ENCODE measurements around the gene SLC10A1.

Gene SLC10A1

DNA sequence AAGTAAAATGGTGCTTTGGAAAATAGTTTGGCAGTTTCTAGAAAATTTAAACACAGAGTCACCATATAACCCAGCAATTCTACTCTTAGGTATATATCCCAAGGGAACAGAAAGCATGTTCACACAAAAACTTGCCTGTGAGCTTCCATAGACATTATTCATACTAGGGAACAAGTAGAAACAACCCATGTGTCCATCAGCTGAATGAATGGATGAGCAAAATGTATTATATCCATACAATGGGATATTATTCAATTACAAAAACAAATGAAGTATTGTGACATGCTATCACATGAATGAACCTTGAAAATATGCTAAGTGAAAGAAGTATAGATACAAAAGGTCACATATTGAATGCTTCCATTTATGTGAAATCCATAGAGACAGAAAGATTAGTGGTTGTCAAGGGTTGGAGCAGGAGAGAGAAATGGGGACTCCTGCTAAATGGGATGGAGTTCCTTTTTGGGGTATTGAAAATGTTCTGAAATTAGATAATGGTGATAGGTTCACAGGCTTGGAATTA is 7.9 kb downstream of the SLC10A1 start:
- Histone ChIP-seq H3K27me3 (ENCODE audit: control insufficient read depth in 1 of 2, insufficient read depth in 2 of 2, low read length in 2 of 2) (no peaks in the 10 kb centered on the region), H3K9me3 (ENCODE audit: control insufficient read depth in 2 of 2, low read length in 2 of 2) (no peaks in the 10 kb centered on the region), H3K27ac (ENCODE audit: low read length) (no peak overlapping the region), H3K9ac (ENCODE audit: low read length in 2 of 2) (no peak overlapping the region), H3K4me1 (ENCODE audit: control insufficient read depth, insufficient read depth, low read length) (no peaks in the 10 kb centered on the region), H3K4me3 (ENCODE audit: low read length in 2 of 2) (no peak overlapping the region), H3K36me3 (ENCODE audit: control insufficient read depth in 2 of 2, insufficient read depth in 2 of 2, low read length in 2 of 2) (peaks cover 8 to 10% of the 10 kb centered on the region in 2 donors)

DNA sequence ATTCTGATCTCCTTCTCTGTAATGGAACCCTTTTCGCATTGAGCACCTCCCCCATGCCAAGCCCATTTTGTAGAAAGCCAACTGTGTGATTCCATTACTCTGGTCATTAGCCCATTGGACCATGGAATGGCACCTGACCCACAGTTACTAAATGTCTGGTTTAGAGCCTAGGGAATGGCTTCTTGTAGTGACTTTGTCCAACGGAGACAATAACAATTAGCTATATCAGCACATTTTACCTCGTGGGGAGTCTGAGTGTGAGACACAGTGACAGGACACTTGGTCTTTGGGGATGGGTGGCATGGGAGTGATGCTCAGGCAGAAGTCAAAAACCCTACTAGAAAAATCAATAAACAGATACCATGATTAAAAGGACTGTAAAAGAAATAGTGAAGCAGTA is 10.4 kb downstream of the SLC10A1 start:
- Histone ChIP-seq H3K9me3 (ENCODE audit: control insufficient read depth in 2 of 2, low read length in 2 of 2) (no peaks in the 10 kb centered on the region), H3K36me3 (ENCODE audit: control insufficient read depth in 2 of 2, insufficient read depth in 2 of 2, low read length in 2 of 2) (peaks cover 8 to 13% of the 10 kb centered on the region in 2 donors), H3K4me3 (ENCODE audit: low read length in 2 of 2) (no peak overlapping the region), H3K4me1 (ENCODE audit: control insufficient read depth, insufficient read depth, low read length) (no peaks in the 10 kb centered on the region), H3K9ac (ENCODE audit: low read length in 2 of 2) (no peak overlapping the region), H3K27ac (ENCODE audit: low read length) (no peak overlapping the region), H3K27me3 (ENCODE audit: control insufficient read depth in 1 of 2, insufficient read depth in 2 of 2, low read length in 2 of 2) (no peaks in the 10 kb centered on the region)

DNA sequence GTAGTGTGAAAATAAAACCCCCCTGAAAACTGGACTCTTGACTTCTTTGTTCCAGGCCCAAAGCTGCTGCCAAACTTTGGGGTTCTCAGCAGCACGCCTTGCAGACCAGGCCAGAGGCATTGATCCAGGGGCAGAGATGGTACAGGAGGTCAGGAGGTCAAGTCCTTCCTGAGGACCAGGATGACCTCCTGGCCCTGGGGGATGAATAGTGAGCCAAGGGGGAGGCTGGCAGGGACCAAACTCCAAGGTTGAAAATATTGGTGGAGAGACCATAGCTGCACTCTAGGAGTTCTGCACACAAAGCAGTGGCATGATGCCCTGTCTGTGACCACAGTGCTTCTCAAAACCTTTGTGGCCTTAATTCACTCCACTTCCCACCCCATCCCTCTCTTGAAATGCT is 12.1 kb downstream of the SLC10A1 start:
- Histone ChIP-seq H3K9me3 (ENCODE audit: control insufficient read depth in 2 of 2, low read length in 2 of 2) (no peaks in the 10 kb centered on the region), H3K9ac (ENCODE audit: low read length in 2 of 2) (no peak overlapping the region), H3K36me3 (ENCODE audit: control insufficient read depth in 2 of 2, insufficient read depth in 2 of 2, low read length in 2 of 2) (peaks cover 12 to 17% of the 10 kb centered on the region in 2 donors), H3K4me3 (ENCODE audit: low read length in 2 of 2) (no peak overlapping the region), H3K27me3 (ENCODE audit: control insufficient read depth in 1 of 2, insufficient read depth in 2 of 2, low read length in 2 of 2) (no peaks in the 10 kb centered on the region), H3K4me1 (ENCODE audit: control insufficient read depth, insufficient read depth, low read length) (no peaks in the 10 kb centered on the region), H3K27ac (ENCODE audit: low read length) (no peak overlapping the region)

DNA sequence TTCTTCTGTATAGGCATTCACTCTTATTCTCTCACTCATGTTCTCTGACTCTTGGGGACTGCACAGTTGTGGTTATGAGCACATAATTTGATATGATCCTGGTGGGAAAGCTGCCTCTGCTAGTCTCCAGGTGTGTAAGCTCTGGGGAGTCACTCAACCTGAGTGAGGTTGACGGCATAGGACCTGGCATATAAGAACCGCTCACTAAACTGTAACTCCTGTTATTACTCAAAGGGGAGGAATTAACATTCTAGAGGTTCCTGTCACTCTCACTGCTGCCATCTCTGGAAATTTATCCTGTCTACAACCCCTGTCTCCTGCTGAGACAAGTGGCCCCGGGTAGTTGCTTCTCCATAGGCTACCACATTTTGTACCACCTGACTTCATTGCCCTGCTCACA is 16.1 kb downstream of the SLC10A1 start:
- H3K9me3 ChIP-seq (ENCODE audit: control insufficient read depth in 2 of 2, low read length in 2 of 2): no peaks in the 10 kb centered on the region
- H3K27ac ChIP-seq (ENCODE audit: low read length): no peak overlapping the region
- no peak overlapping the region for H3K4me3 ChIP-seq (ENCODE audit: low read length in 2 of 2)
- no peak overlapping the region for H3K9ac ChIP-seq (ENCODE audit: low read length in 2 of 2)
- H3K4me1 ChIP-seq (ENCODE audit: control insufficient read depth, insufficient read depth, low read length): no peaks in the 10 kb centered on the region
- no peaks in the 10 kb centered on the region for H3K27me3 ChIP-seq (ENCODE audit: control insufficient read depth in 1 of 2, insufficient read depth in 2 of 2, low read length in 2 of 2)
- peaks cover 24 to 34% of the 10 kb centered on the region in 2 donors for H3K36me3 ChIP-seq (ENCODE audit: control insufficient read depth in 2 of 2, insufficient read depth in 2 of 2, low read length in 2 of 2)

DNA sequence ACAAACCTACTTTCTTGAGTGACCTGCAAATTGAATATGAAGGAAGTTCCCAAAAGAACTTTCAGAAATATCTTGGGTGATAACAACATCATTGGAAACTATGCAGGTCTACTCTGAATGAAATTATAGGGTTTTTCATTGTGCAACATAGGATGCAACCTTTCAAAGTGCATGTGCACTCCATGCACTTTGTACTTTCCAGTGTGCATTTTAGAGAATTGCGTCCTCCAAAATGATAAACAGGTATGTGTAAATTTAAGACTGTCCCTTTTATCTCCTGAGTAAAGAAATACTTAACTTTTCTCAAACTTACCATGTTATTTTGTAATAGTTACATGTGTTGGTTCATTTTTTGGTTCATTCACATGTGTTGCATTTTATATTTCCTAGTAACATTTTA is 16.9 kb downstream of the SLC10A1 start:
- no peaks in the 10 kb centered on the region for H3K4me1 ChIP-seq (ENCODE audit: control insufficient read depth, insufficient read depth, low read length)
- no peak overlapping the region for H3K9ac ChIP-seq (ENCODE audit: low read length in 2 of 2)
- no peaks in the 10 kb centered on the region for H3K27me3 ChIP-seq (ENCODE audit: control insufficient read depth in 1 of 2, insufficient read depth in 2 of 2, low read length in 2 of 2)
- H3K4me3 ChIP-seq (ENCODE audit: low read length in 2 of 2): no peak overlapping the region
- no peak overlapping the region for H3K27ac ChIP-seq (ENCODE audit: low read length)
- H3K36me3 ChIP-seq (ENCODE audit: control insufficient read depth in 2 of 2, insufficient read depth in 2 of 2, low read length in 2 of 2): peaks cover 24 to 36% of the 10 kb centered on the region in 2 donors
- H3K9me3 ChIP-seq (ENCODE audit: control insufficient read depth in 2 of 2, low read length in 2 of 2): no peaks in the 10 kb centered on the region

DNA sequence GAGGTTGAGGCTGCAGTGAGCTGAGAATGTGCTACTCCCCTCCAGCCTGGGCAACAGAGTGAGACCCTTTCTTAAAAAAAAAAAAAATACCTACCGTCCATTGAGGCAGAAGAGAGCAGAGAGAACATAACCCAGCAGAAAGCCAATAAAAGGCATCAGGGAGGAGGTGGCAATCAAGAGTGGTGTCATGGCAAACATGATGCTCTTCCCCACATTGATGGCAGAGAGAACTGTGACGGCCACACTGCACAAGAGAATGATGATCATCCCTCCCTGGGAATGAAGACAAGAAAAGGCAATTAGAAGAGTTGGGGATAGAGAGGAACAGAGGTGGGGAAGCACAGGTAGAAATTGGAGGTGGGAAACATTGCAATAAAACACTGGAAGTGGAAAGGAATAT is 18.0 kb downstream of the SLC10A1 start:
- H3K9ac ChIP-seq (ENCODE audit: low read length in 2 of 2): no peak overlapping the region
- H3K36me3 ChIP-seq (ENCODE audit: control insufficient read depth in 2 of 2, insufficient read depth in 2 of 2, low read length in 2 of 2): peaks cover 32 to 40% of the 10 kb centered on the region in 2 donors
- no peaks in the 10 kb centered on the region for H3K27me3 ChIP-seq (ENCODE audit: control insufficient read depth in 1 of 2, insufficient read depth in 2 of 2, low read length in 2 of 2)
- H3K27ac ChIP-seq (ENCODE audit: low read length): no peak overlapping the region
- no peaks in the 10 kb centered on the region for H3K4me1 ChIP-seq (ENCODE audit: control insufficient read depth, insufficient read depth, low read length)
- no peaks in the 10 kb centered on the region for H3K9me3 ChIP-seq (ENCODE audit: control insufficient read depth in 2 of 2, low read length in 2 of 2)
- H3K4me3 ChIP-seq (ENCODE audit: low read length in 2 of 2): no peak overlapping the region

DNA sequence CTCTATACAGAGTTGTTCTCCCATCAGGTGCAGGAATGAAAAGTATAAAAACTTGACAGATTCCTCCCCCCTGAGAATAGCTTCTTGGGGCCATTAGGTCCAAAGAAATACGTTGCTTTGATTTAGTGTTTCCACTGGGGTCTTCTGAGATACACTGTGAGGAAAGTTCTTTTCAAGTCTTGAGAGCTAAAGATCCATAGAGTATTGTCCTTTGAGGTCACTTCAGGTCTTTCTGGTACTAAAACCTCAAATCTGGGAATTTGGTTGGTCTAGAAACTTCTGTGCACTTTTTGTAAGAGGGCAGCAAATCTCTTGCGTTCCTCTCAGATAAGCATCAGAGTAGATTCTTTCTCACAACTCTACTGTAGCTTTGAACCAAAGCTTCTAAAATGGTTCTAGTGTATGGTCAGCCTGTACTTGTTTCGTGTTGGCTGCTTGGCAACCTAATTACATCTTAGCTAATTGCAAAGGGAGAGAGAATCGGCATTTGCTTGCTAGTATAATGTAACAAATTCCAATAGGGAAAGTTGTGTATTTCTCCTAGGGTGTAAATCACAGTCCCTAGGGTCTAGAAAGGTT is 20.1 kb downstream of the SLC10A1 start:
- peaks cover 47 to 52% of the 10 kb centered on the region in 2 donors for H3K36me3 ChIP-seq (ENCODE audit: control insufficient read depth in 2 of 2, insufficient read depth in 2 of 2, low read length in 2 of 2)
- H3K4me3 ChIP-seq (ENCODE audit: low read length in 2 of 2): no peak overlapping the region
- no peak overlapping the region for H3K27ac ChIP-seq (ENCODE audit: low read length)
- no peaks in the 10 kb centered on the region for H3K4me1 ChIP-seq (ENCODE audit: control insufficient read depth, insufficient read depth, low read length)
- no peaks in the 10 kb centered on the region for H3K27me3 ChIP-seq (ENCODE audit: control insufficient read depth in 1 of 2, insufficient read depth in 2 of 2, low read length in 2 of 2)
- no peak overlapping the region for H3K9ac ChIP-seq (ENCODE audit: low read length in 2 of 2)
- no peaks in the 10 kb centered on the region for H3K9me3 ChIP-seq (ENCODE audit: control insufficient read depth in 2 of 2, low read length in 2 of 2)

DNA sequence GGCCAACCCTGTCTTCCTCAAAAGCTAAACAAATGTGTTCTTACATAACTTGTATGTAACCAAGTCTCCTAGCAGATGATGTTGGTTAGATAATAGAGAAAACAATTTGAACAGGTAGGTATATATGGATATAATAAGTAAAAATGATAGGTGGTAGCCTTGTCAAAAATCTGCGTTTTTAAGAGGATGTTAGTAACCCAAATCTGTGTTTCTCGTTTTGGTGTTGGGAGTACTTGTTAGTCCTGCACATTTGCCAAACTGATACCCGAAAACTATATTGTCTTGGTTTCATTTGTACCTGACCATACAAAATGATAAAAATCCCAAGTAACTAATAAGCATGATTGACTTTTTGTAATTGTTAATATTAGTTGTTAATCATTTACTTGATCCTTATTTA is 22.0 kb downstream of the SLC10A1 start:
- Histone ChIP-seq H3K36me3 (ENCODE audit: control insufficient read depth in 2 of 2, insufficient read depth in 2 of 2, low read length in 2 of 2) (peaks cover 56 to 59% of the 10 kb centered on the region in 2 donors), H3K9ac (ENCODE audit: low read length in 2 of 2) (no peak overlapping the region), H3K4me1 (ENCODE audit: control insufficient read depth, insufficient read depth, low read length) (peaks cover 5% of the 10 kb centered on the region), H3K9me3 (ENCODE audit: control insufficient read depth in 2 of 2, low read length in 2 of 2) (no peaks in the 10 kb centered on the region), H3K27me3 (ENCODE audit: control insufficient read depth in 1 of 2, insufficient read depth in 2 of 2, low read length in 2 of 2) (no peaks in the 10 kb centered on the region), H3K27ac (ENCODE audit: low read length) (no peak overlapping the region), H3K4me3 (ENCODE audit: low read length in 2 of 2) (no peak overlapping the region)

DNA sequence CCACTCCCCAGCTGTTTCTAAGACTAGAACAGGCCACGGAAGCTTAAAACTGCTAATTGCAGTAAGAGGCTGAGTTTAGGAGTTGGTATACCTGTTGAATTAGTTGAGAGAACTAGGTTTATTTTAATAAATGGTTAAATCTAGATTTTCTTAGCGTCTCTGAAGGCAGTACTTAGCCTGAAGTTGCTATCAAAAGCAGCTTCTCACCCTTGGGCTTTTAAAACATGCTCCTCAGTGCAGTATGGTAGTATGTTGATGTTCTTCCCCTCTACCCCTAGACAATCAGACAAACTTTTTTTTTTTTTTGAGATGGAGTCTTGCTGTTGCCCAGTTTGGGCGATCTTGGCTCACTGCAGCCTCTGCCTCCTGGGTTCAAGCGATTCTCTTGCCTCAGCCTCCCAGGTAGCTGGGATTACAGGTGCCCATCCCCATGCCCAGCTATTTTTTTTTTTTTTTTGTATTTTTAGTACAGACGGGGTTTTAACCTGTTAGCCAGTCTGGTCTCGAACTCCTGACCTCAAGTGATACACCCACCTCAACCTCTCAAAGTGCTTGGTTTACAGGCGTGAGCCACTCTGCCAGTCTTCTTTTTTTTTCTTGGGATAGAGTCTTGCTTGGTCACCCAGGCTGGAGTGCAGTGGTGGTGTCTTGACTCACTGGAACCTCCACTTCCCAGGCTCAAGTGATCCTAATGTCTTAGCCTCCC is 23.3 kb downstream of the SLC10A1 start:
- Histone ChIP-seq H3K4me3 (ENCODE audit: low read length in 2 of 2) (no peak overlapping the region), H3K9me3 (ENCODE audit: control insufficient read depth in 2 of 2, low read length in 2 of 2) (no peaks in the 10 kb centered on the region), H3K27ac (ENCODE audit: low read length) (no peak overlapping the region), H3K36me3 (ENCODE audit: control insufficient read depth in 2 of 2, insufficient read depth in 2 of 2, low read length in 2 of 2) (peaks cover 60 to 69% of the 10 kb centered on the region in 2 donors), H3K9ac (ENCODE audit: low read length in 2 of 2) (no peak overlapping the region), H3K4me1 (ENCODE audit: control insufficient read depth, insufficient read depth, low read length) (peaks cover 16% of the 10 kb centered on the region), H3K27me3 (ENCODE audit: control insufficient read depth in 1 of 2, insufficient read depth in 2 of 2, low read length in 2 of 2) (no peaks in the 10 kb centered on the region)

DNA sequence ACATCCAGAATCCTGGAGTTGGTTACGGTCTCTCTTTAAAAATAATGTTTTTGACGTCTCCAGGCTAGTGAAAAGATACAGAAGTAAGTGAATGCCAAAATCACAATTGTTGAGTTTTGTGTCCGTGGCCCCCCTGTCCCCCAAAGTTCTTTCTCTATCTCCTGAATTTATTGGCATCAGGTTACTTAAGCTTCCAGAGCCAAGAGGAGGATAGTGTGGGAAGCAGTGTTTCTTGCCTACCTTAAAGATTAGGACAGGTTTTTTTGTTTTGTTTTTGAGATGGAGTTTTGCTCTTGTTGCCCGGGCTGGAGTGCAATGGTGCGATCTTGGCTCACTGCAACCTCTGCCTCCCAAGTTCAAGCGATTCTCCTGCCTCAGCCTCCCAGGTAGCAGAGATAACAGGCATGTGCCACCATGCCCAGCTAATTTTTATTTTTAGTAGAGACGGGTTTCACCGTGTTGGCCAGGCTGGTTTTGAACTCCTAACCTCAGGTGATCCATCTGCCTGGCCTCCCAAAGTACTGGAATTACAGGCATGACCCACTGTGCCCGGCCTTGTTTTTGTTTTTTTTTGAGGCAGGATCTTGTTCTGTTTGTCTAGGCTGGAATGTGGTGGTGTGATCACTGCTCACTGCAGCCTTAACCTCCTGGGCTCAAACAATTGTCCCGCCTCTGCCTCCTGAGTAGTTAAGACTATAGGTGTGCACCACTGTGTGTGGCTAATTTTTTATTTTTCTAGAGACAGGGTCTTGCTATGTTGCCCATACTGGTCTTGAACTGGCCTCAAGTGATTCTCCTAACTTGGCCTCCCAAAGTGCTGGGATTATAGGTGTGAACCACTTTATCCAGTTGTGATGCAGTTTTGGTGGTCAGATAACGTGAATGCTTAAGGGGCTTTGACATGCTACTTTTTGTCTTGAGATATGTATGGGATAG is 24.7 kb downstream of the SLC10A1 start:
- no peaks in the 10 kb centered on the region for H3K9me3 ChIP-seq (ENCODE audit: control insufficient read depth in 2 of 2, low read length in 2 of 2)
- H3K36me3 ChIP-seq (ENCODE audit: control insufficient read depth in 2 of 2, insufficient read depth in 2 of 2, low read length in 2 of 2): peaks cover 53 to 68% of the 10 kb centered on the region in 2 donors
- H3K4me1 ChIP-seq (ENCODE audit: control insufficient read depth, insufficient read depth, low read length): peaks cover 24% of the 10 kb centered on the region

More for the DNA sequence above, 24.7 kb downstream of the SLC10A1 start:
- Histone ChIP-seq H3K9ac (ENCODE audit: low read length in 2 of 2) (no peak overlapping the region), H3K4me3 (ENCODE audit: low read length in 2 of 2) (no peak overlapping the region), H3K27ac (ENCODE audit: low read length) (no peak overlapping the region), H3K27me3 (ENCODE audit: control insufficient read depth in 1 of 2, insufficient read depth in 2 of 2, low read length in 2 of 2) (no peaks in the 10 kb centered on the region)

All from stomach smooth muscle (tissue), 2 donors.